NCI-H526 treated with DMSO at 0.1 percent for 48 hours (cell line): ENCODE data around the gene SH3TC1.

Experiments
- DNase-seq: peaks from one replicate; lab custom pipeline; 2025; lab: John Stamatoyannopoulos, UW

Gene SH3TC1

GRCh38 chr4:8200302-8200975, 1.3 kb downstream of the SH3TC1 start:
- DNase-seq: no peak

- no peak for DNase-seq
Measured at GRCh38 chr4:8201321-8201781, 2.3 kb downstream of the SH3TC1 start.

GRCh38 chr4:8202108-8203051, 3.3 kb downstream of the SH3TC1 start:
- DNase-seq: no peak

GRCh38 chr4:8203052-8203401, 3.9 kb downstream of the SH3TC1 start:
- no peak for DNase-seq

- DNase-seq: no peak
Measured at GRCh38 chr4:8203817-8204216, 4.7 kb downstream of the SH3TC1 start.

- no peak for DNase-seq
Measured at GRCh38 chr4:8204576-8205227, 5.6 kb downstream of the SH3TC1 start.

GRCh38 chr4:8205241-8205707, 6.2 kb downstream of the SH3TC1 start:
- no peak for DNase-seq

- DNase-seq: no peak
Measured at GRCh38 chr4:8205749-8206611, 6.9 kb downstream of the SH3TC1 start.

GRCh38 chr4:8207314-8207713, 8.2 kb downstream of the SH3TC1 start:
- no peak for DNase-seq

GRCh38 chr4:8208565-8208964, 9.5 kb downstream of the SH3TC1 start:
- no peak for DNase-seq

GRCh38 chr4:8209181-8209874, 10.2 kb downstream of the SH3TC1 start:
- DNase-seq: no peak

GRCh38 chr4:8210010-8210409, 10.9 kb downstream of the SH3TC1 start:
- DNase-seq: no peak

GRCh38 chr4:8210616-8211015, 11.5 kb downstream of the SH3TC1 start:
- no peak for DNase-seq

- no peak for DNase-seq
Measured at GRCh38 chr4:8211251-8211650, 12.2 kb downstream of the SH3TC1 start.

GRCh38 chr4:8211737-8212581, 12.9 kb downstream of the SH3TC1 start:
- DNase-seq: no peak

- DNase-seq: no peak
Measured at GRCh38 chr4:8212622-8213021, 13.5 kb downstream of the SH3TC1 start.

GRCh38 chr4:8213121-8213520, 14.0 kb downstream of the SH3TC1 start:
- no peak for DNase-seq

GRCh38 chr4:8214136-8214535, 15.0 kb downstream of the SH3TC1 start:
- DNase-seq: no peak

GRCh38 chr4:8215001-8215427, 15.9 kb downstream of the SH3TC1 start:
- DNase-seq: no peak
